Osteoblast (primary cell): ENCODE data around the gene AKAP5. TPM values are rescaled to one million over a fixed set of nuclear protein-coding genes. Genes with fewer than 3 reads are reported as not detected.

Experiments
- DNase-seq: peaks from one replicate; pipeline ENCODE4 v3.0.0; 2011; ENCODE audit warnings: low spot score, mixed read lengths; ENCODE audit not compliant: insufficient read length; ENCODE audit errors: missing footprints
- H2AFZ ChIP-seq: 2 replicates; pipeline ENCODE4 v1.6.0; 2011; ENCODE audit warnings: mild to moderate bottlenecking, low read length
- H3K27ac ChIP-seq: 2 replicates; pipeline ENCODE4 v1.5.1; 2011; ENCODE audit warnings: mild to moderate bottlenecking, low read depth, low read length, moderate library complexity
- H3K27me3 ChIP-seq: 2 replicates; pipeline ENCODE4 v1.6.0; 2012; ENCODE audit warnings: mild to moderate bottlenecking, control low read depth, inconsistent platforms, low read length, moderate library complexity; ENCODE audit not compliant: insufficient read depth
- H3K36me3 ChIP-seq: 2 replicates; pipeline ENCODE4 v1.5.1; 2011; ENCODE audit warnings: mild to moderate bottlenecking, low read length, control low read depth, moderate library complexity; ENCODE audit not compliant: insufficient read depth
- H3K4me1 ChIP-seq: 2 replicates; pipeline ENCODE4 v1.5.1; 2011; ENCODE audit warnings: mild to moderate bottlenecking, low read length, control low read depth, moderate library complexity; ENCODE audit not compliant: insufficient read depth
- H3K4me2 ChIP-seq: 2 replicates; pipeline ENCODE4 v1.6.0; 2011; ENCODE audit warnings: mild to moderate bottlenecking, low read length; ENCODE audit not compliant: insufficient read depth
- H3K4me3 ChIP-seq: fragments of 200-600 bp; sonication (generic); 3 replicates; pipeline ENCODE4 v1.5.1; 2012; ENCODE audit warnings: mild to moderate bottlenecking, low read length, inconsistent platforms; ENCODE audit not compliant: insufficient read depth
- H3K79me2 ChIP-seq: 2 replicates; pipeline ENCODE4 v1.6.0; 2012; ENCODE audit warnings: mild to moderate bottlenecking, low read length, control low read depth, inconsistent platforms; ENCODE audit not compliant: insufficient read depth
- H3K9me3 ChIP-seq: 2 replicates; pipeline ENCODE4 v1.5.1; 2011; ENCODE audit warnings: low read depth, low read length, control low read depth
- H4K20me1 ChIP-seq: 2 replicates; pipeline ENCODE4 v1.6.0; 2012; ENCODE audit warnings: mild to moderate bottlenecking, low read length, control low read depth; ENCODE audit not compliant: insufficient read depth
- total RNA-seq: library from RNA; depleted of rRNA; stranded (reverse); fragments of >200 nt; gene quantifications from 2 replicates; pipeline ENCODE4 v1.2.3, GENCODE V29; 2012
- TF ChIP-seq, protein P1 (sequence below): IDR thresholded peaks from 2 replicates; pipeline ENCODE4 v1.5.1; 2011; ENCODE audit warnings: mild to moderate bottlenecking, low read depth, low read length, moderate library complexity; ENCODE audit errors: extremely low read depth

Gene AKAP5
- total RNA-seq, 1 donor, result 1.1 TPM

DNA sequence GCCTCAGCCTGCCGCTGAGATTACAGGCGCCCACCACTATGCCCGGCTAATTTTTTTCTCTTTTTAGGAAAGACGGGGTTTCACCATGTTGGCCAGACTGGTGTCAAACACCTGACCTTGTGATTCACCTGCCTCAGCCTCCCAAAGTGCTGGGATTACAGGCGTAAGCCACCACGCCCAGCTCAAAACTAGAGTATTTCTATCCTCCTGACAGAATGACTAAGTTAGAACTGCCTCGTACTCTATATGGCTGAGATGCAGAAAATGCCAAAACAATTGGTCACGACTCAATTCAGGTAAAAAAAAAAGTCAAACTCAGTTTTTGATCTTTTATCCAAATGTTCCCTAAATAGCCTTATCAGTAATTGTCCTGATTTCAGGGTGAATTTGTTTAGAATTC is 11.1 kb downstream of the AKAP5 start:
- Histone ChIP-seq H3K36me3 (no peaks in the 10 kb centered on the region), H3K4me3 (no peak overlapping the region), H3K27me3 (no peaks in the 10 kb centered on the region), H4K20me1 (no peaks in the 10 kb centered on the region), H3K4me2 (no peak overlapping the region), H3K9me3 (no peaks in the 10 kb centered on the region), H3K4me1 (no peaks in the 10 kb centered on the region), H3K27ac (no peak overlapping the region), H2AFZ (no peak overlapping the region), H3K79me2 (no peaks in the 10 kb centered on the region)
- no peak for DNase-seq
- TF ChIP-seq, protein P1, sequence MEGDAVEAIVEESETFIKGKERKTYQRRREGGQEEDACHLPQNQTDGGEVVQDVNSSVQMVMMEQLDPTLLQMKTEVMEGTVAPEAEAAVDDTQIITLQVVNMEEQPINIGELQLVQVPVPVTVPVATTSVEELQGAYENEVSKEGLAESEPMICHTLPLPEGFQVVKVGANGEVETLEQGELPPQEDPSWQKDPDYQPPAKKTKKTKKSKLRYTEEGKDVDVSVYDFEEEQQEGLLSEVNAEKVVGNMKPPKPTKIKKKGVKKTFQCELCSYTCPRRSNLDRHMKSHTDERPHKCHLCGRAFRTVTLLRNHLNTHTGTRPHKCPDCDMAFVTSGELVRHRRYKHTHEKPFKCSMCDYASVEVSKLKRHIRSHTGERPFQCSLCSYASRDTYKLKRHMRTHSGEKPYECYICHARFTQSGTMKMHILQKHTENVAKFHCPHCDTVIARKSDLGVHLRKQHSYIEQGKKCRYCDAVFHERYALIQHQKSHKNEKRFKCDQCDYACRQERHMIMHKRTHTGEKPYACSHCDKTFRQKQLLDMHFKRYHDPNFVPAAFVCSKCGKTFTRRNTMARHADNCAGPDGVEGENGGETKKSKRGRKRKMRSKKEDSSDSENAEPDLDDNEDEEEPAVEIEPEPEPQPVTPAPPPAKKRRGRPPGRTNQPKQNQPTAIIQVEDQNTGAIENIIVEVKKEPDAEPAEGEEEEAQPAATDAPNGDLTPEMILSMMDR, result no peak

DNA sequence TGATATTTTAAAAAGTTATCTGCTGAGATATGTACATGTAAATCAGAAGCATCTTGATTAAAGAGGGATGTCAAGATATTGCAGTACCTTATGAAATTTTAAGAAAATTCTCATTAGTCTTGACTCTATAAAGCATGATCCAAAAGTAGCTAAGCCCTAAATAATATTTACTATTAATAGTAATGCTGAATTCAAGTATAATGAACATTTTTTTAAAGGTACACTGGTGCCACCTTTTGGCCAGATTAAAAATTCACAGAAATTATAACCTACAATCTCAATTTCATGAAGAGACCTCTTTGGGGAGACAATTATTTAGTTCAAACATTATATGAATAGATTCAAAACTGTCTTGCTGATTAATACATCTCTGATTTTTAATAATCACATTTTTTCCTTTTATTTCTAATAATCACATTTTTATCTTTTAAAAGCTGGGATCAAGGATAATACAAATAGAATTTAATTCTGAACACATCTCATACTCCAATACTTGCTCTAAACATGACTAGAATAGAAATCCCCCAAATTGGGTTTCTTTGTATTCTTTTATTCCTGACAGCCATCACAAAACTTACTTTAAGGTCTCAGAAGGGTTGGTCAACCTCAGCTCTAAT is 13.4 kb downstream of the AKAP5 start:
- TF ChIP-seq, protein P1, result peak; percentile 51
- Histone ChIP-seq H4K20me1 (no peaks in the 10 kb centered on the region), H3K27ac (no peak overlapping the region), H3K4me2 (no peak overlapping the region), H3K4me1 (no peaks in the 10 kb centered on the region), H2AFZ (no peak overlapping the region), H3K4me3 (no peak overlapping the region), H3K27me3 (no peaks in the 10 kb centered on the region), H3K9me3 (no peaks in the 10 kb centered on the region), H3K36me3 (no peaks in the 10 kb centered on the region), H3K79me2 (no peaks in the 10 kb centered on the region)
- DNase-seq, result no peak

DNA sequence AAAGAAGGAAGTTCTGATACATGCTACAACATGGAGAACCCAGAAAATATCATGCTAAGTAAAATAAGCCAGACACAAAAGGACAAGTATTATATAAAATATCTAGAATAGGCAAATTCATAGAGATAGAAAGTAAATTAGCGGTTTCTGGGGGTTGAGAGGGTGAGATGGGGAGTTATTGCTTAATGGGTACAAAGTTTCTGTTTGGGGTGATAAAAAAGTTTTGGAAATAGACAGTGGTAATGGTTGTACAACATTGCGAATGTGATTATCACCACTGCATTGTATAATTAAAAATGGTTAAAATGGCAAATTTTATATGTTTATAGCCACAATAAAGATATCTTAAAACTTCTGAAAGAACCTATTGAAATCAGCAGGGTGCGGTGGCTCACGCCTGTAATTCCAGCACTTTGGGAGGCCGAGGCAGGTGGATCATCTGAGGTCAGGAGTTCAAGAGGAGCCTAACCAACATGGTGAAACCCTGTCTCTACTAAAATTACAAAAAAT is 23.3 kb downstream of the AKAP5 start:
- no peaks in the 10 kb centered on the region for H3K27me3 ChIP-seq
- no peak overlapping the region for H3K4me3 ChIP-seq
- no peak for DNase-seq
- TF ChIP-seq, protein P1, result no peak
- H4K20me1 ChIP-seq, result no peaks in the 10 kb centered on the region
- no peak overlapping the region for H3K27ac ChIP-seq
- no peaks in the 10 kb centered on the region for H3K4me1 ChIP-seq
- peaks cover 22% of the 10 kb centered on the region for H3K36me3 ChIP-seq
- H3K4me2 ChIP-seq, result no peak overlapping the region
- peaks cover 5% of the 10 kb centered on the region for H3K79me2 ChIP-seq
- H2AFZ ChIP-seq, result no peak overlapping the region
- H3K9me3 ChIP-seq, result no peaks in the 10 kb centered on the region

DNA sequence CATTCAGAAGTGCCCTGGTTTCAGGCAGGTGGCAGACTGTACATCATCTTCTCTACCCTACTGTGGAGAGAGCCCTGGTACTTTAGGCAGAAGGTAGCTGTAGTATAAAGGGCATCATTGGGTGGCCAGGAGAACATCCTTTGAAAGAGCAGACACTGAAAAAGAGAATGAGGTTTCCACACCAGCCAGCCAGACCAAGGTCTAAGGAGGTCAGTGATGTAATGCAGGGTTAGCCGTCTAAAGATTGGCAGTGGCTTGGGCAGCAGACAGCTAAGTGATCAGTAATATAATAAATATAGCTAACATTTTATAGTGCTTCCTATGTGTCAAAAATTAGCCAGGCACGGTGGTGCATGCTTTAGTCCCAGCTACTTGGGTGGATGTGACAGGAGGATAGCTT is 26.3 kb downstream of the AKAP5 start:
- Histone ChIP-seq H3K36me3 (peaks cover 29% of the 10 kb centered on the region), H3K4me3 (no peak overlapping the region), H2AFZ (no peak overlapping the region), H3K4me2 (no peak overlapping the region), H3K27ac (no peak overlapping the region), H3K27me3 (no peaks in the 10 kb centered on the region), H3K79me2 (peaks cover 9% of the 10 kb centered on the region), H3K4me1 (no peaks in the 10 kb centered on the region), H3K9me3 (no peaks in the 10 kb centered on the region), H4K20me1 (no peaks in the 10 kb centered on the region)
- TF ChIP-seq, protein P1, result no peak
- DNase-seq, result no peak
